ENCODE results near the gene CRYBA4.

The CRYBA4 gene

GRCh38 chr22:26624803-26625202 lies 3.0 kb downstream of the CRYBA4 start:
- H3K27me3 Mint-ChIP-seq (ENCODE audit: low read depth), result no peaks in the 10 kb centered on the region
- no peak overlapping the region for H3K4me3 Mint-ChIP-seq
- H3K9me3 Mint-ChIP-seq, result peaks cover 10% of the 10 kb centered on the region
- H3K4me1 Mint-ChIP-seq (ENCODE audit: low read depth), result peaks cover 10% of the 10 kb centered on the region
- H3K36me3 Mint-ChIP-seq (ENCODE audit: low read depth), result peaks cover 2% of the 10 kb centered on the region
- H3K27ac Mint-ChIP-seq, result no peak overlapping the region

DNA sequence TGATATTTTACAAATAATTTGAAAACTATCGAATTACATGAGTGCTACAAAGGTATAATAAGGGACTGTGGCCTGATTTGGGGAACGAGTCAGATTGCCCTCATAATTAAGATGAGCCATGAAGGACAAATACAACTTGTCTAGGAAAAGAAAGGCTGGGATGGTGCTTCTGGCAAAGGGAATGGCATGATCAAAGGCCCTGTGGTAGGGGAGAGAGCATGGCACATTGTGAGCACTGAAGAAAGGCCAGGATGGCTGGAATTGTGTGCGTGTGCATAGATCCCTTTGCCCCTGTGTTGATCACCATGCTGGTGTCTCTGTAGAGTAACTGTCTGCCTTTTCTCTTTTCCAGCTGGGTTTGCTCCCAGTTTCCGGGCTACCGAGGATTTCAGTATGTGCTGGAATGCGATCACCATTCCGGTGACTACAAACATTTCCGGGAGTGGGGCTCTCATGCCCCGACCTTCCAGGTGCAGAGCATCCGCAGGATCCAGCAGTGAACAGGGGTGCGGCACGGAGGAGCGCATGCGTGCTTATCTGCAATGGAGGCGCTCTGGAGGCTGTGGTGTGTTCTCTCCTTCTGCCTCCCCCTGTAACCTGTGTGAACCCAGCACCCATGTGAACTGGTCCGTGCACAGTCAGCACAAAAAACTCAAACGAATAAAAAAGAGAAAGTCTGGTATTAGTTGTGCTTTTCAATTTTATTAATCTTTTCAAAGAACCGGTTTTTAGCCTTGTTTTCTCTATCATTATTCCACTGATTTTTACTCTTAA lies 8.4 kb downstream of the CRYBA4 start:
- Mint-ChIP-seq H3K9me3 (peaks cover 4% of the 10 kb centered on the region), H3K27ac (no peak overlapping the region), H3K36me3 (ENCODE audit: low read depth) (peaks cover 3% of the 10 kb centered on the region), H3K4me1 (ENCODE audit: low read depth) (peaks cover 21% of the 10 kb centered on the region), H3K27me3 (ENCODE audit: low read depth) (peaks cover 5% of the 10 kb centered on the region), H3K4me3 (no peak overlapping the region)

GRCh38 chr22:26631282-26631681 lies 9.5 kb downstream of the CRYBA4 start:
- H3K4me1 Mint-ChIP-seq (ENCODE audit: low read depth), result peaks cover 21% of the 10 kb centered on the region
- H3K27ac Mint-ChIP-seq, result no peak overlapping the region
- H3K36me3 Mint-ChIP-seq (ENCODE audit: low read depth), result peaks cover 3% of the 10 kb centered on the region
- no peak overlapping the region for H3K4me3 Mint-ChIP-seq
- H3K27me3 Mint-ChIP-seq (ENCODE audit: low read depth), result peaks cover 5% of the 10 kb centered on the region
- H3K9me3 Mint-ChIP-seq, result peaks cover 4% of the 10 kb centered on the region

DNA sequence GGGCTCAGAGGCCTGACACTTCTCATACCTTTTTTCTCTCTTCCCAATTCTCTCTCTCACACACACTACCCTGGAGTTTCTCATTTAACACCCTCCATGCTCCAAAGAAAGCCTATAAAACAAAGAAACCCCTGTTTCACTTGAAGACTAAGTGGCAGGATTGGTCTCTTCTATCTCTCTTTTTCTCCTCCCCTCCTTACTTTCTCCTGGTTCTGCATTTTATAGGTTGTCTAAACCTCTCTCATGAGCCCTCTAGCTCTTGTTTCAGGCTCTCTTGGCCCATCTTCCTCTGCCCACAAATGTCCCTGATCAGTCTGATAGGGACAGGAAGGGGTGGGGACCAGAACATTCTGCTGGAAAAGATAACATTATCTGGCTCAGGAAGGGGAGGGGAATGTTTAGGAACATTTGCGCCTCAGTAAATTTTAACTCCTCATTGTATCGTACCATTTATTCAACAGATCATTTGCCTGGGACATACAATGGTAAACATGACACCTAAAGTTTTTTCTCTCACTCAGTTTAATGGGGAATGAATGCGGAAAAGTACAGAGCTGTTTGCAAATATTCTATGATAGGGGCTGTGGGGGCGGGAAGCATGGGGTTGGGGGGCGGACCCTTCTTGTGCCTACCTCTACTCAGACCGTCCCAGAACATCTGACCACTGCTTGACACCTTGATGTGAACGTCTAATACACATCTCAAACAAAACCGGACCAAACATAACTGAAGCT lies 10.8 kb downstream of the CRYBA4 start:
- Mint-ChIP-seq H3K9me3 (peaks cover 4% of the 10 kb centered on the region), H3K36me3 (ENCODE audit: low read depth) (peaks cover 3% of the 10 kb centered on the region), H3K27me3 (ENCODE audit: low read depth) (peaks cover 5% of the 10 kb centered on the region), H3K4me3 (no peak overlapping the region), H3K27ac (peak overlapping the region; percentile 8), H3K4me1 (ENCODE audit: low read depth) (peaks cover 18% of the 10 kb centered on the region)

GRCh38 chr22:26634189-26634588 lies 12.4 kb downstream of the CRYBA4 start:
- Mint-ChIP-seq H3K36me3 (ENCODE audit: low read depth) (peaks cover 3% of the 10 kb centered on the region), H3K4me3 (no peak overlapping the region), H3K4me1 (ENCODE audit: low read depth) (peaks cover 19% of the 10 kb centered on the region), H3K27me3 (ENCODE audit: low read depth) (peaks cover 5% of the 10 kb centered on the region), H3K9me3 (peaks cover 4% of the 10 kb centered on the region), H3K27ac (no peak overlapping the region)

- peak overlapping the region; percentile 17 for H3K27ac Mint-ChIP-seq
- H3K4me1 Mint-ChIP-seq (ENCODE audit: low read depth), result peaks cover 21% of the 10 kb centered on the region
- H3K36me3 Mint-ChIP-seq (ENCODE audit: low read depth), result peaks cover 3% of the 10 kb centered on the region
- no peak overlapping the region for H3K4me3 Mint-ChIP-seq
- H3K9me3 Mint-ChIP-seq, result no peaks in the 10 kb centered on the region
- peaks cover 5% of the 10 kb centered on the region for H3K27me3 Mint-ChIP-seq (ENCODE audit: low read depth)
These were observed 13.4 kb downstream of the CRYBA4 start for GRCh38 chr22:26635117-26635516.

DNA sequence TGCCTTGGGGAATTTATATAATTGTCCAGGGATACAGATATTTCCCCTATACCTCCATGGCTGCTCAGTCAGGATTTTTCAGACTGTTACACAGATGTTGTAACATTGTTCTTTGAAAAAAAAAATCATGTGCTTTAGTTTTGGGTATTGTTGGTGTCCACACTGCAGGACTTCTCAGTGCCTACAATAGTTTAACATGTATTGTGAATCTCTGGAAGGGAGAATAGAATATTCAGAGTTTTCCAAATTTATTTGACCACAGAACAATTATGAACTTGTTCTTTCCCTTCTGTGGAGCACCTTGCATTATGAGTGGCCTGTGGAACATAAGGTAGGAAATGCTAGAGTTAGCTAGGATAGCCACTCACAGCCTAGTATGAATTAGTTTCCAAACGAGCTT lies 14.5 kb downstream of the CRYBA4 start:
- H3K27ac Mint-ChIP-seq, result no peak overlapping the region
- H3K4me1 Mint-ChIP-seq (ENCODE audit: low read depth), result peaks cover 28% of the 10 kb centered on the region
- no peaks in the 10 kb centered on the region for H3K9me3 Mint-ChIP-seq
- peaks cover 5% of the 10 kb centered on the region for H3K27me3 Mint-ChIP-seq (ENCODE audit: low read depth)
- H3K36me3 Mint-ChIP-seq (ENCODE audit: low read depth), result peaks cover 3% of the 10 kb centered on the region
- no peak overlapping the region for H3K4me3 Mint-ChIP-seq

- Mint-ChIP-seq H3K27me3 (ENCODE audit: low read depth) (no peaks in the 10 kb centered on the region), H3K4me3 (peak overlapping the region; percentile 79), H3K36me3 (ENCODE audit: low read depth) (no peaks in the 10 kb centered on the region), H3K9me3 (no peaks in the 10 kb centered on the region), H3K4me1 (ENCODE audit: low read depth) (peaks cover 71% of the 10 kb centered on the region), H3K27ac (peak overlapping the region; percentile 96)
These were observed 21.0 kb downstream of the CRYBA4 start for GRCh38 chr22:26642465-26643417.

- H3K4me1 Mint-ChIP-seq (ENCODE audit: low read depth), result peaks cover 75% of the 10 kb centered on the region
- no peaks in the 10 kb centered on the region for H3K9me3 Mint-ChIP-seq
- H3K27me3 Mint-ChIP-seq (ENCODE audit: low read depth), result no peaks in the 10 kb centered on the region
- peak overlapping the region; percentile 79 for H3K4me3 Mint-ChIP-seq
- H3K27ac Mint-ChIP-seq, result peak overlapping the region; percentile 96
- no peaks in the 10 kb centered on the region for H3K36me3 Mint-ChIP-seq (ENCODE audit: low read depth)
These were observed 21.8 kb downstream of the CRYBA4 start for GRCh38 chr22:26643418-26644100.

GRCh38 chr22:26646158-26646557 lies 24.4 kb downstream of the CRYBA4 start:
- Mint-ChIP-seq H3K27me3 (ENCODE audit: low read depth) (peaks cover 2% of the 10 kb centered on the region), H3K9me3 (no peaks in the 10 kb centered on the region), H3K4me3 (no peak overlapping the region), H3K36me3 (ENCODE audit: low read depth) (no peaks in the 10 kb centered on the region), H3K4me1 (ENCODE audit: low read depth) (peaks cover 79% of the 10 kb centered on the region), H3K27ac (no peak overlapping the region)

GRCh38 chr22:26648011-26648497 lies 26.3 kb downstream of the CRYBA4 start:
- peak overlapping the region; percentile 47 for H3K27ac Mint-ChIP-seq
- peak overlapping the region; percentile 16 for H3K4me3 Mint-ChIP-seq
- H3K27me3 Mint-ChIP-seq (ENCODE audit: low read depth), result peaks cover 7% of the 10 kb centered on the region
- H3K9me3 Mint-ChIP-seq, result no peaks in the 10 kb centered on the region
- H3K36me3 Mint-ChIP-seq (ENCODE audit: low read depth), result no peaks in the 10 kb centered on the region
- H3K4me1 Mint-ChIP-seq (ENCODE audit: low read depth), result peaks cover 68% of the 10 kb centered on the region

DNA sequence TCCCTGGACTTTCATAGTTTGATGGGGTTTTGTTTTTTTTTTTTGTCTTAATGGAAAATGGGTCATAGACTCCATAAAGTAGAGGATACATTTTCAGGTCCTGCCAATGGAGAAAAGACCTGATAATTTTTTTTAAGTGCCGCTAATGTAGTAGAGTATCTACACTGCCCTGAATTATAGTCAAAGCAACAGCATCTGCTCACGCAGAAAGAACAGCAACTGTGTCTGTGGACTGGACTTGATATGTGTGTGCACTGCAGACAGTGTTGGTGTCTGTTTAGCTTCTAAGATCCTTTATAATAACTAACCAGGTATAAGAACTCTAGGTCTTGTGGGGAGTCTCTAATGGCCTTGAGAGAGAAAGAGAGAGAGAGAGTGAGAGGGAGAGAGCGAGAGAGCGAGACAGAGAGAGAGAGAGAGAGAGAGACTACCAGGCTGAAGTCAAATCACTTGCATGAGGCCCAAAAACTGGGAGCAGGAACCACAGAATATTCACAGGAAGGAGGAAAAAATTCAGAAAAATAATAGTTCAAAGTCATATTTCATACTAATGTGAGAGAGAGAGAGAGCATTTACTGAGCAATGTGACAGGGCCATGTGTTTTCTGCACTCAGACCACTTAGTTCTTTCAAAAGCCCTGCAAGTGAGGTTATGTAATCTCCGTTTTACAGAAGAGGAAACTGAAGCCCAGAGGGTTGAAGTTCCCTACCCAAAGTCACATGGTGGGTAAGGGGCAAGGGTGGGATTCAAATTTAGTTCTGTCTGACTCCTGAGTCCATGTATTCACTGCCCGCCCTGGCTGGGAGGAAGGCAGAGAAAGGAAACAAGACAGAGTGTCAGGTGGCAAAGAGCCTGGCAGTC lies 27.0 kb downstream of the CRYBA4 start:
- Mint-ChIP-seq H3K27me3 (ENCODE audit: low read depth) (peaks cover 13% of the 10 kb centered on the region), H3K4me3 (peak overlapping the region; percentile 16), H3K27ac (no peak overlapping the region), H3K9me3 (no peaks in the 10 kb centered on the region), H3K36me3 (ENCODE audit: low read depth) (no peaks in the 10 kb centered on the region), H3K4me1 (ENCODE audit: low read depth) (peaks cover 61% of the 10 kb centered on the region)
